Loucy (cell line): ENCODE data around the gene KCTD19.

ENCODE experiments used
- CTCF ChIP-seq: fragments of 200-600 bp; sonication (generic); conservative IDR thresholded peaks from 2 replicates; pipeline ENCODE4 v1.5.1; 2014; ENCODE audit warnings: mild to moderate bottlenecking, antibody characterized with exemption, low read length
- EZH2phosphoT487 ChIP-seq: fragments of 200-600 bp; IDR thresholded peaks from 2 replicates; pipeline ENCODE4 v1.6.1; 2018; ENCODE audit warnings: antibody characterized with exemption, mild to moderate bottlenecking, moderate library complexity, borderline replicate concordance

GRCh38 chr16:67364600-67365235, 38.2 kb upstream of the KCTD19 start:
- TF ChIP-seq CTCF (no peak), EZH2phosphoT487 (no peak)
